WI38 (cell line): ENCODE data around the gene DLX3.

ENCODE experiments used
- H3K4me3 ChIP-seq: 2 replicates; pipeline ENCODE4 v1.5.1; 2011; ENCODE audit warnings: low read depth, mild to moderate bottlenecking, control low read depth, low read length
- TF ChIP-seq, protein P1 (sequence below): IDR thresholded peaks from 2 replicates; pipeline ENCODE4 v1.5.1; 2012; ENCODE audit warnings: low read depth, mild to moderate bottlenecking, control low read depth, low read length

DLX3 gene

DNA sequence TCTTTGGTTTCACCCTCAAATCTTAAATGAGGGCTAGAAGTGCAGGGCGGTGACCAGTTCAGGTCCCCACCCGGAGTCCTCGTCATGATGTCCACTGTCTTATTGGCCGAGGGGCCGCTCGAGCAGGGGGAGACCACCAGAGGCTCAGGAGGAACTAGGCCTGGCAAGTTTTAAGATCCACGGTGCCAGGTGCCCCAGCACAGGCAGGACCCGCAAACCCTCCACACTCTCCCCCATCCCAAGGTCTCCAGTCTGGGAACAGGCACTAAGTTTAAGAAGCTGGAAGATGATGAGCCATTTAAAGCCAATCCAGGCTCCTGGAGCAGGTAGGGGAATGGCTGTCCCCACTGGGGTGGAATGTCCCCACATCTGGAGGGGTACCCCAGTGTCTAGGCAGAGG, 4.1 kb downstream of the DLX3 start:
- TF ChIP-seq, protein P1, sequence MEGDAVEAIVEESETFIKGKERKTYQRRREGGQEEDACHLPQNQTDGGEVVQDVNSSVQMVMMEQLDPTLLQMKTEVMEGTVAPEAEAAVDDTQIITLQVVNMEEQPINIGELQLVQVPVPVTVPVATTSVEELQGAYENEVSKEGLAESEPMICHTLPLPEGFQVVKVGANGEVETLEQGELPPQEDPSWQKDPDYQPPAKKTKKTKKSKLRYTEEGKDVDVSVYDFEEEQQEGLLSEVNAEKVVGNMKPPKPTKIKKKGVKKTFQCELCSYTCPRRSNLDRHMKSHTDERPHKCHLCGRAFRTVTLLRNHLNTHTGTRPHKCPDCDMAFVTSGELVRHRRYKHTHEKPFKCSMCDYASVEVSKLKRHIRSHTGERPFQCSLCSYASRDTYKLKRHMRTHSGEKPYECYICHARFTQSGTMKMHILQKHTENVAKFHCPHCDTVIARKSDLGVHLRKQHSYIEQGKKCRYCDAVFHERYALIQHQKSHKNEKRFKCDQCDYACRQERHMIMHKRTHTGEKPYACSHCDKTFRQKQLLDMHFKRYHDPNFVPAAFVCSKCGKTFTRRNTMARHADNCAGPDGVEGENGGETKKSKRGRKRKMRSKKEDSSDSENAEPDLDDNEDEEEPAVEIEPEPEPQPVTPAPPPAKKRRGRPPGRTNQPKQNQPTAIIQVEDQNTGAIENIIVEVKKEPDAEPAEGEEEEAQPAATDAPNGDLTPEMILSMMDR: no peak
- H3K4me3 ChIP-seq: no peak overlapping the region

DNA sequence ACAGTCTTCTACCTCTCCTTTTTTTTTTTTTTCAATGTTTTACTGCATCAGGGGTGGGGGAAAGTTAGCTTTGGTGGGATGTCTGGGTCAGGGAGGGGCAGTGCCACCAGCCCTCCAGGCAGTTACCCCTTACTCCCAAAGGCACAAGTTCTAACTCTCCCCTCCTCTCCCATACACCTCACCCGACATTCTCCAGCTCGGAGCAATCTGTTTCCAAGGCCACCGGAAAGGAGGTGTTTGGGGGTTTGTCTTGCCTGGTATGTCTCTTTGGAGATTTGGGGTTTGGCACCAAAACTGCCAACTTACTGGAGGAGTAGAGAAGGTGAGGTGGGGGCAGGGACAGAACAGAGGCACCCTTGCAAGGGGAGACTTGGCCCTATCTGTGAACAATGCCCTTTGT, 4.7 kb downstream of the DLX3 start:
- TF ChIP-seq, protein P1: no peak
- H3K4me3 ChIP-seq: no peak overlapping the region

DNA sequence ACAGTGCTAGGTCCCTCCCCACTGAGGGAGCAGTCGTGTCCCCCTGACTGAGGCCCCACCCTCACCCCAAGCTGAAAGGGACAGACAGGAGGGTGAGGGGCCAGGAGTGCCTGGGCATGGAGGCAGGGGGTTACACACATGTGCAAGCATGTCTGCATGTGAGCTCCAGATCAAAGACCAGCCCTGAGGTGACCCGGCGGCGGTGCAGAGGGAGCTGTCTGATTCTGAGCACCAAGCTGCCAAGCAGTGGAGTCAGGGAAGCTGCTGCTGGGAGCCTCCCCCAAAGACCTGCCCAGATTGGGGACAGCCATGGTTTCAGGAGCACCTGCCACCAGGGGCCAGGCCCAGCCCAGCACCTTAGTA, 5.5 kb downstream of the DLX3 start:
- TF ChIP-seq, protein P1: no peak
- no peak overlapping the region for H3K4me3 ChIP-seq

DNA sequence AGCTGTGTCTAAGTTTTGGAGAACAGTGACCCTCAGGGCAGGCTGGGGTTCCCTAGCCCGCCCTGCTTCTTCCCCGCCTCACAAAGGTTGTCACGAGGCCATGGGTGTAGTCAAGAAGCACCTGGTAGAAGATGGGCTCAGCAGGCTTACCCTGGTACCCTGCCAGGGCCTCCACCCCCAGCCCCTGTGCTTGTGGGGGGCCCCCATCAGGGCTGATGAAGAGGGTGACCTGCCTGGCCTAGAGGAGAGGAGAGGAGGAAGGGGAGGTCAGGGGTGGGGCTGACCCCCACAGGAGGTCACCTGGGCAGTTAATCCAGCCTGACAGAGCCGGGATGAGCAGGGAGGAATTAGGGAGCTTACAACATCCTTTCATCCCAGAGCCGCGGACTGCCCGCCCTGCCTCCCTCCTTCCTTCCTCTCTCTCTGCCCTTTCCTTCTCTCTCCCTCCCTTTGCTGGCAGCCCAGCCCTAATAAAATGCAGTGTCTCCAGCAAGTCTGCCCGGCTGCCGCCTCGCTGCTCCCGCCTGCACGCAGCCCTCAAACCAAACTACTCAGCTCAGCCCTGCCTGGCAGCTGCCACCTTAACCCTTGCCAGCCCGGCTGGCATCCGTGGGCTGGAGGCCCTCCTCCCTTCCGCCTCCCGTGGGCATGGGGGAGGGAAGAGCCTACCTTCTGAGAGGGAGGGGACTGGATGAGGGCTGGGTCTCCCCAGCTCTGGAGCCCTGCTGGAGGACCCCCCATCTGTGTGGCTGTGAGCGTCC, 7.2 kb downstream of the DLX3 start:
- H3K4me3 ChIP-seq: no peak overlapping the region
- TF ChIP-seq, protein P1: no peak

DNA sequence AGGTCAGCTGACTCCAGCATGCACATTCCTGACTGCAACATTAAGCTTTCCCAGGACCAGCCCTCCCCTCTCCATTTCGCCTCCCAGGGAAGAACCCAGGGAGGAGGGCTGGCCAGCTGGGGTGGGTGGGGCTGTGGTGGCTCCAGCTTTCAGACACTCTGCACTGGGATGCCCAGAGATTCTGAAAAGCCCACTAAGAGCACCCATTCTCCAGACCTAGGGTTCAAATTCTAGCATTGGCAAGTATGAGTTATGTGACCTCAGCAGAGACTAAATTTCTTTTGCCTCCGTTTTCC, 7.8 kb downstream of the DLX3 start:
- TF ChIP-seq, protein P1: no peak
- no peak overlapping the region for H3K4me3 ChIP-seq

DNA sequence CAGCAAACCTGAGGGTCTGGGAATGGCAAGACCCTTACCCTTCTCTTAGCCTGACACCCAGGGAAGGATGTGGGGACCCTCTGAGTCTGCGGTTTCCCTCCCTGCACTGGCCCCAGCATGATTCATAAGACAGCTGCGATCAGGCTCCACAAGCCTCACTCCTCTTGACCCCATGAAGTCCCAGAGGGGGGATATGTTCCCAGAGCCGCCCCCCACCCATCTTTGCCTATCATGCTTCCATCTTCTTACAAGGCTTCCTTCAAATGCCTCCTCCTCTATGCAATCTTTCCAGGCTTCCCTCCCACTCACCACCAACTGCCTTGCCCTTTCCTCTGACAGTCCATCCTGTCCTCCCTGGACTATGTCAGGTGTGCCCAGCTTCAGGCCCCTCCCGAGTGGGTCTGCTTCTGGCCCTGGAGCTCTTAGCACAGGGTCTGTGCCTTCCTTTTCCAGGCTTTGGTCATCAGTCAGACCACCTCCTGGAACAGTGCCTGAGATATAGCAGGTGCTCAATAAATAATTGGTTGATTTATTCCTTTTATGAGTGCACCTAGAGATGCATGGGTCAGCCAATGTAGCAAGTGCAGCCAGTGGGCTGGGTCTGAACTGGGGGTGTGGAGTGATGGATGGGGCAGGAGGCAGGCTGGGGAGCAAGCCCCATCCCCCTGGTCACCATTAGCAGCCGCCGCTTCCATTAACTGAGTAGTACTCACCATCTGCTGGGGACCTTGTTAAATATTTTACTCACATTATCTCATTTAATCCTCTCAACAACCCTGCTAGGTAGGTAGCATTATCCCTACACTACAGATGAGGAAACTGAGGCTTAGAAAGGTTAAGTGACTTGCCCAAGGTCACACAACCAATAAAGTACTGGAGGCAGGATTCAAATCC, 8.4 kb downstream of the DLX3 start:
- H3K4me3 ChIP-seq: no peak overlapping the region
- TF ChIP-seq, protein P1: no peak
